Testis (tissue), 2 donors: ENCODE data around the gene AHR.

Source experiments
- CTCF ChIP-seq, 3 experiments: fragments of 450-650 bp in 2 of 3; fragments of 200-600 bp in 1 of 3; sonication (generic) in 1 of 3; IDR thresholded peaks; one replicate each; pipeline ENCODE4 v1.5.1; 2016 to 2019; ENCODE audit warnings: antibody characterized with exemption in 3 of 3, mild to moderate bottlenecking in 2 of 3, moderate library complexity in 1 of 3
- POLR2A ChIP-seq: fragments of 450-650 bp; IDR thresholded peaks from one replicate; pipeline ENCODE4 v1.6.1; 2017; ENCODE audit warnings: antibody characterized with exemption, mild to moderate bottlenecking, moderate library complexity

- TF ChIP-seq POLR2A = no peak
- TF ChIP-seq CTCF (IDR thresholded peaks at IDR 0.05) = no peak
Measured at GRCh38 chr7:17371671-17372524, 73.4 kb downstream of the AHR start.
